Ovary (tissue), 3 donors: ENCODE measurements around the gene SMC3.

Source experiments
- EP300 ChIP-seq: sonication (generic); formaldehyde crosslinking; IDR thresholded peaks from one replicate; pipeline ENCODE4 v1.6.1; 2017; ENCODE audit warnings: antibody characterized with exemption
- POLR2A ChIP-seq: fragments of 450-650 bp; IDR thresholded peaks from one replicate; pipeline ENCODE4 v1.6.1; 2017; ENCODE audit warnings: antibody characterized with exemption, mild to moderate bottlenecking, moderate library complexity
- TF ChIP-seq, protein P1 (sequence below), 3 donors: fragments of 450-650 bp in 2 of 3; fragments of 200-600 bp in 1 of 3; IDR thresholded peaks; one replicate each; pipeline versions ENCODE4 v1.5.1 to v1.8.0; 2016 to 2022; ENCODE audit warnings: antibody characterized with exemption in 3 of 3, mild to moderate bottlenecking in 1 of 3
- donor health status: DM: no; HTN: no; CAD: no.

DNA sequence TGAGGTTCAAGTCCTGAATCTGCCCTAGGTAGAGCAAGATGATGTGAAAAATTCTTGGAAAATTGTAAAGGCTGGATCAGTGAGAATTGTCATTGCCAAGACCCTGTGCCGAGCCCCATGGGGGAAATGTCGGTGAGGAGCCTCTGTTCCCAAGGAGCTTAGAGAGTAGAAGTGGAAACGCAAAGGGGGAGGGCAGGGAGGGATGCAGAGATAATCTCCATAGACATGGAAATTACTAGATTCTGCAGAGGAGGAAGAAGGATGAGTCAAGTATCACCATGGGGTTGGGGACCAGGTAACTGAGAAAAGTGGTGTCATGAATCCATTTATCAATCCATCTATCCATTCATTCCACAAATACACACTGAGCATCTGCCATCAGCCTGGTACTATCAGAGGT, 43.8 kb upstream of the SMC3 start:
- TF ChIP-seq POLR2A (no peak), EP300 (no peak)
- TF ChIP-seq, protein P1, sequence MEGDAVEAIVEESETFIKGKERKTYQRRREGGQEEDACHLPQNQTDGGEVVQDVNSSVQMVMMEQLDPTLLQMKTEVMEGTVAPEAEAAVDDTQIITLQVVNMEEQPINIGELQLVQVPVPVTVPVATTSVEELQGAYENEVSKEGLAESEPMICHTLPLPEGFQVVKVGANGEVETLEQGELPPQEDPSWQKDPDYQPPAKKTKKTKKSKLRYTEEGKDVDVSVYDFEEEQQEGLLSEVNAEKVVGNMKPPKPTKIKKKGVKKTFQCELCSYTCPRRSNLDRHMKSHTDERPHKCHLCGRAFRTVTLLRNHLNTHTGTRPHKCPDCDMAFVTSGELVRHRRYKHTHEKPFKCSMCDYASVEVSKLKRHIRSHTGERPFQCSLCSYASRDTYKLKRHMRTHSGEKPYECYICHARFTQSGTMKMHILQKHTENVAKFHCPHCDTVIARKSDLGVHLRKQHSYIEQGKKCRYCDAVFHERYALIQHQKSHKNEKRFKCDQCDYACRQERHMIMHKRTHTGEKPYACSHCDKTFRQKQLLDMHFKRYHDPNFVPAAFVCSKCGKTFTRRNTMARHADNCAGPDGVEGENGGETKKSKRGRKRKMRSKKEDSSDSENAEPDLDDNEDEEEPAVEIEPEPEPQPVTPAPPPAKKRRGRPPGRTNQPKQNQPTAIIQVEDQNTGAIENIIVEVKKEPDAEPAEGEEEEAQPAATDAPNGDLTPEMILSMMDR (IDR thresholded peaks at IDR 0.05) = no peak
